Non-pigmented ciliary epithelial cell (primary cell): ENCODE data around the gene BRS3.

Experiments used
- DNase-seq: peaks from one replicate; pipeline ENCODE4 v3.0.0-alpha.2; 2010; ENCODE audit warnings: low read depth

BRS3 gene

GRCh38 chrX:136495043-136495442 is 7.3 kb downstream of the BRS3 start:
- no peak for DNase-seq

GRCh38 chrX:136496186-136496763 is 8.5 kb downstream of the BRS3 start:
- DNase-seq, result no peak

GRCh38 chrX:136496764-136497555 is 9.2 kb downstream of the BRS3 start:
- peak; percentile 27 for DNase-seq

GRCh38 chrX:136497556-136498052 is 9.9 kb downstream of the BRS3 start, which contains the start of gene HTATSF1:
Gene HTATSF1 (plus strand): TSS chrX:136497592. CDS start chrX:136497685, 93 bp downstream.
- no peak for DNase-seq

GRCh38 chrX:136519069-136519468 is 31.3 kb downstream of the BRS3 start:
- no peak for DNase-seq

- DNase-seq, result no peak
Observed at GRCh38 chrX:136523770-136524169, 36.0 kb downstream of the BRS3 start.

GRCh38 chrX:136525738-136526606 is 38.2 kb downstream of the BRS3 start:
- DNase-seq, result peak; percentile 49

GRCh38 chrX:136528645-136529315 is 41.0 kb downstream of the BRS3 start:
- DNase-seq, result no peak

- DNase-seq, result no peak
Observed at GRCh38 chrX:136529795-136530194, 42.0 kb downstream of the BRS3 start.

- DNase-seq, result no peak
Observed at GRCh38 chrX:136531951-136532350, 44.2 kb downstream of the BRS3 start, which contains the start of gene VGLL1. Gene VGLL1 (plus strand): TSS chrX:136532215. CDS start chrX:136536021, 3,806 bp downstream.

- DNase-seq, result no peak
Observed at GRCh38 chrX:136534131-136534530, 46.4 kb downstream of the BRS3 start.

GRCh38 chrX:136538811-136539210 is 51.1 kb downstream of the BRS3 start:
- no peak for DNase-seq

GRCh38 chrX:136540226-136540625 is 52.5 kb downstream of the BRS3 start:
- no peak for DNase-seq

- no peak for DNase-seq
Observed at GRCh38 chrX:136541294-136541693, 53.5 kb downstream of the BRS3 start.

- DNase-seq, result no peak
Observed at GRCh38 chrX:136542281-136542680, 54.5 kb downstream of the BRS3 start.
